ENCODE measurements around the gene DHRSX. TPM values are rescaled to one million over a fixed set of nuclear protein-coding genes. Genes with fewer than 3 reads are reported as not detected.
"Not testable (repeated sequence)": the region's sequence is repeated elsewhere in the genome, so short reads cannot be mapped to it uniquely, and the experiment has no call there.

The DHRSX gene
- total and polyA plus RNA-seq, 7 donors = 12.5 to 25.2 (median 16.1) TPM

GRCh38 chrX:2466876-2467656 lies 33.7 kb downstream of the DHRSX start:
- no peaks in the 10 kb centered on the region for H3K4me1 ChIP-seq
- H3K27ac ChIP-seq = no peak overlapping the region
- no peaks in the 10 kb centered on the region for H3K9me3 ChIP-seq
- 62 to 79% methylated on average over 20 of the region's 20 CpGs for WGBS, 2 donors
- TF ChIP-seq EP300 (IDR thresholded peaks at IDR 0.05) (no peak), POLR2AphosphoS5 (IDR thresholded peaks at IDR 0.05) (no peak), CTCF (IDR thresholded peaks at IDR 0.05) (no peak), POLR2A (IDR thresholded peaks at IDR 0.05) (no peak)
- DNase-seq = no peak
- H3K4me3 ChIP-seq = no peak overlapping the region
- intact Hi-C loops (cut with DNase I) = no loop called here
- no peaks in the 10 kb centered on the region for H3K27me3 ChIP-seq
- no peaks in the 10 kb centered on the region for H3K36me3 ChIP-seq

- H3K9me3 ChIP-seq = no peaks in the 10 kb centered on the region
- WGBS, 2 donors = 92 to 93% methylated on average over 15 of the region's 15 CpGs
- intact Hi-C loops (cut with DNase I) = no loop called here
- H3K27ac ChIP-seq = no peak overlapping the region
- H3K36me3 ChIP-seq = no peaks in the 10 kb centered on the region
- no peaks in the 10 kb centered on the region for H3K27me3 ChIP-seq
- no peak for DNase-seq
- TF ChIP-seq CTCF (IDR thresholded peaks at IDR 0.05) (no peak), POLR2AphosphoS5 (IDR thresholded peaks at IDR 0.05) (no peak), EP300 (IDR thresholded peaks at IDR 0.05) (no peak), POLR2A (IDR thresholded peaks at IDR 0.05) (no peak)
- peaks cover 0 to 6% (median 0%) of the 10 kb centered on the region in 4 donors for H3K4me1 ChIP-seq
- no peak overlapping the region for H3K4me3 ChIP-seq
Measured at GRCh38 chrX:2464677-2465166, 36.1 kb downstream of the DHRSX start.

GRCh38 chrX:2463973-2464676 lies 36.7 kb downstream of the DHRSX start:
- intact Hi-C loops (cut with DNase I) = no loop called here
- no peaks in the 10 kb centered on the region for H3K27me3 ChIP-seq
- H3K9me3 ChIP-seq = no peaks in the 10 kb centered on the region
- no peak for TF ChIP-seq CTCF (IDR thresholded peaks at IDR 0.05)
- TF ChIP-seq POLR2AphosphoS5 (IDR thresholded peaks at IDR 0.05) = no peak
- no peak for TF ChIP-seq POLR2A (IDR thresholded peaks at IDR 0.05)
- no peak for TF ChIP-seq EP300 (IDR thresholded peaks at IDR 0.05)
- no peak overlapping the region for H3K4me3 ChIP-seq
- no peak overlapping the region for H3K27ac ChIP-seq
- peaks cover 0 to 6% (median 0%) of the 10 kb centered on the region in 4 donors for H3K4me1 ChIP-seq
- no peaks in the 10 kb centered on the region for H3K36me3 ChIP-seq
- WGBS, 2 donors = 87 to 89% methylated on average over 28 to 31 of the region's 31 CpGs
- no peak for DNase-seq

GRCh38 chrX:2463481-2463880 lies 37.3 kb downstream of the DHRSX start:
- H3K27me3 ChIP-seq; DNase-seq; intact Hi-C loops (cut with DNase I); H3K36me3 ChIP-seq; H3K27ac ChIP-seq; H3K4me3 ChIP-seq; H3K4me1 ChIP-seq; H3K9me3 ChIP-seq: not testable (repeated sequence)
- whole genome bisulfite sequencing, 2 donors = 79 to 82% methylated on average over 10 of the region's 10 CpGs

- Histone ChIP-seq H3K27me3 (no peaks in the 10 kb centered on the region), H3K4me3 (no peak overlapping the region), H3K27ac (no peak overlapping the region), H3K9me3 (no peaks in the 10 kb centered on the region), H3K36me3 (no peaks in the 10 kb centered on the region), H3K4me1 (peaks cover 0 to 6% (median 0%) of the 10 kb centered on the region in 4 donors)
- intact Hi-C loops (cut with DNase I) = no loop called here
- WGBS, 2 donors = 92 to 96% methylated on average over 3 of the region's 3 CpGs
- no peak for TF ChIP-seq EP300 (IDR thresholded peaks at IDR 0.05)
- TF ChIP-seq POLR2AphosphoS5 (IDR thresholded peaks at IDR 0.05) = no peak
- TF ChIP-seq POLR2A (IDR thresholded peaks at IDR 0.05) = no peak
- TF ChIP-seq CTCF (IDR thresholded peaks at IDR 0.05) = no peak
- DNase-seq = no peak
Measured at GRCh38 chrX:2462780-2463179, 38.0 kb downstream of the DHRSX start.
